ENCODE data around the gene SRSF4.
"Not testable (repeated sequence)": the region's sequence is repeated elsewhere in the genome, so short reads cannot be mapped to it uniquely, and the experiment has no call there.

GRCh38 chr1:29150346-29150745 is 31.4 kb downstream of the SRSF4 start:
- TF ChIP-seq MAX (IDR thresholded peaks at IDR 0.05); EGR1 (IDR thresholded peaks at IDR 0.05; ENCODE audit: low read depth); POLR2A (IDR thresholded peaks at IDR 0.05; ENCODE audit: borderline replicate concordance, extremely low read depth, insufficient read depth, insufficient read length); ZNF274 (IDR thresholded peaks at IDR 0.05; ENCODE audit: low read depth, low read length); EZH2 (IDR thresholded peaks at IDR 0.05); ZFX (IDR thresholded peaks at IDR 0.05); TCF7L2 (IDR thresholded peaks at IDR 0.05; ENCODE audit: borderline replicate concordance, extremely low read depth, insufficient read depth, insufficient read length); CEBPB (IDR thresholded peaks at IDR 0.05; ENCODE audit: low read depth); SRF (IDR thresholded peaks at IDR 0.05; ENCODE audit: low read depth); YY1 (IDR thresholded peaks at IDR 0.05; ENCODE audit: extremely low read depth, insufficient replicate concordance, low read depth, low read length); POLR2AphosphoS5 (IDR thresholded peaks at IDR 0.05; ENCODE audit: low read depth, low read length): not testable (repeated sequence)
- TF ChIP-seq, protein P1, sequence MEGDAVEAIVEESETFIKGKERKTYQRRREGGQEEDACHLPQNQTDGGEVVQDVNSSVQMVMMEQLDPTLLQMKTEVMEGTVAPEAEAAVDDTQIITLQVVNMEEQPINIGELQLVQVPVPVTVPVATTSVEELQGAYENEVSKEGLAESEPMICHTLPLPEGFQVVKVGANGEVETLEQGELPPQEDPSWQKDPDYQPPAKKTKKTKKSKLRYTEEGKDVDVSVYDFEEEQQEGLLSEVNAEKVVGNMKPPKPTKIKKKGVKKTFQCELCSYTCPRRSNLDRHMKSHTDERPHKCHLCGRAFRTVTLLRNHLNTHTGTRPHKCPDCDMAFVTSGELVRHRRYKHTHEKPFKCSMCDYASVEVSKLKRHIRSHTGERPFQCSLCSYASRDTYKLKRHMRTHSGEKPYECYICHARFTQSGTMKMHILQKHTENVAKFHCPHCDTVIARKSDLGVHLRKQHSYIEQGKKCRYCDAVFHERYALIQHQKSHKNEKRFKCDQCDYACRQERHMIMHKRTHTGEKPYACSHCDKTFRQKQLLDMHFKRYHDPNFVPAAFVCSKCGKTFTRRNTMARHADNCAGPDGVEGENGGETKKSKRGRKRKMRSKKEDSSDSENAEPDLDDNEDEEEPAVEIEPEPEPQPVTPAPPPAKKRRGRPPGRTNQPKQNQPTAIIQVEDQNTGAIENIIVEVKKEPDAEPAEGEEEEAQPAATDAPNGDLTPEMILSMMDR (IDR thresholded peaks at IDR 0.05 in 2 of 3, conservative IDR thresholded peaks at IDR 0.05 in 1 of 3; ENCODE audit: borderline replicate concordance in 1 of 3, insufficient read depth in 1 of 3, low read depth in 2 of 3, low read length in 2 of 3), result not testable (repeated sequence)
- TF ChIP-seq, protein P2, sequence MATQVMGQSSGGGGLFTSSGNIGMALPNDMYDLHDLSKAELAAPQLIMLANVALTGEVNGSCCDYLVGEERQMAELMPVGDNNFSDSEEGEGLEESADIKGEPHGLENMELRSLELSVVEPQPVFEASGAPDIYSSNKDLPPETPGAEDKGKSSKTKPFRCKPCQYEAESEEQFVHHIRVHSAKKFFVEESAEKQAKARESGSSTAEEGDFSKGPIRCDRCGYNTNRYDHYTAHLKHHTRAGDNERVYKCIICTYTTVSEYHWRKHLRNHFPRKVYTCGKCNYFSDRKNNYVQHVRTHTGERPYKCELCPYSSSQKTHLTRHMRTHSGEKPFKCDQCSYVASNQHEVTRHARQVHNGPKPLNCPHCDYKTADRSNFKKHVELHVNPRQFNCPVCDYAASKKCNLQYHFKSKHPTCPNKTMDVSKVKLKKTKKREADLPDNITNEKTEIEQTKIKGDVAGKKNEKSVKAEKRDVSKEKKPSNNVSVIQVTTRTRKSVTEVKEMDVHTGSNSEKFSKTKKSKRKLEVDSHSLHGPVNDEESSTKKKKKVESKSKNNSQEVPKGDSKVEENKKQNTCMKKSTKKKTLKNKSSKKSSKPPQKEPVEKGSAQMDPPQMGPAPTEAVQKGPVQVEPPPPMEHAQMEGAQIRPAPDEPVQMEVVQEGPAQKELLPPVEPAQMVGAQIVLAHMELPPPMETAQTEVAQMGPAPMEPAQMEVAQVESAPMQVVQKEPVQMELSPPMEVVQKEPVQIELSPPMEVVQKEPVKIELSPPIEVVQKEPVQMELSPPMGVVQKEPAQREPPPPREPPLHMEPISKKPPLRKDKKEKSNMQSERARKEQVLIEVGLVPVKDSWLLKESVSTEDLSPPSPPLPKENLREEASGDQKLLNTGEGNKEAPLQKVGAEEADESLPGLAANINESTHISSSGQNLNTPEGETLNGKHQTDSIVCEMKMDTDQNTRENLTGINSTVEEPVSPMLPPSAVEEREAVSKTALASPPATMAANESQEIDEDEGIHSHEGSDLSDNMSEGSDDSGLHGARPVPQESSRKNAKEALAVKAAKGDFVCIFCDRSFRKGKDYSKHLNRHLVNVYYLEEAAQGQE (IDR thresholded peaks at IDR 0.05; ENCODE audit: low read depth), result not testable (repeated sequence)

Measured in HCT116 (cell line).